ENCODE results near the gene ABCA13.
A peak's percentile ranks its signal among the peaks of the same experiment; 100 is the strongest.

ABCA13 gene

GRCh38 chr7:48250441-48250951, 79.2 kb downstream of the ABCA13 start:
- no peak for DNase-seq

GRCh38 chr7:48251766-48252165, 80.5 kb downstream of the ABCA13 start:
- no peak for DNase-seq

- DNase-seq, result no peak
Observed at GRCh38 chr7:48252995-48253394, 81.7 kb downstream of the ABCA13 start.

- DNase-seq, result no peak
Observed at GRCh38 chr7:48255046-48255445, 83.8 kb downstream of the ABCA13 start.

- no peak for DNase-seq
Observed at GRCh38 chr7:48259463-48260280, 88.4 kb downstream of the ABCA13 start.

GRCh38 chr7:48261696-48262095, 90.4 kb downstream of the ABCA13 start:
- no peak for DNase-seq

- no peak for DNase-seq
Observed at GRCh38 chr7:48262606-48263310, 91.5 kb downstream of the ABCA13 start.

GRCh38 chr7:48263311-48263650, 92.0 kb downstream of the ABCA13 start:
- no peak for DNase-seq

GRCh38 chr7:48269066-48269465, 97.8 kb downstream of the ABCA13 start:
- DNase-seq, result no peak

GRCh38 chr7:48274662-48275061, 103.4 kb downstream of the ABCA13 start:
- DNase-seq, result no peak

GRCh38 chr7:48279420-48279819, 108.2 kb downstream of the ABCA13 start:
- DNase-seq, result no peak

- no peak for DNase-seq
Observed at GRCh38 chr7:48280100-48280499, 108.8 kb downstream of the ABCA13 start.

- no peak for DNase-seq
Observed at GRCh38 chr7:48285373-48285772, 114.1 kb downstream of the ABCA13 start.

GRCh38 chr7:48286836-48287235, 115.6 kb downstream of the ABCA13 start:
- no peak for DNase-seq

- no peak for DNase-seq
Observed at GRCh38 chr7:48289656-48290055, 118.4 kb downstream of the ABCA13 start.

- no peak for DNase-seq
Observed at GRCh38 chr7:48292949-48293348, 121.7 kb downstream of the ABCA13 start.

- no peak for DNase-seq
Observed at GRCh38 chr7:48295296-48295971, 124.2 kb downstream of the ABCA13 start.

GRCh38 chr7:48296966-48297365, 125.7 kb downstream of the ABCA13 start:
- DNase-seq, result no peak

GRCh38 chr7:48298779-48299178, 127.5 kb downstream of the ABCA13 start:
- DNase-seq, result no peak

GRCh38 chr7:48299580-48300169, 128.4 kb downstream of the ABCA13 start:
- DNase-seq, result peak; percentile 83

GRCh38 chr7:48300301-48300700, 129.0 kb downstream of the ABCA13 start:
- DNase-seq, result no peak

- DNase-seq, result no peak
Observed at GRCh38 chr7:48301201-48301600, 129.9 kb downstream of the ABCA13 start.

GRCh38 chr7:48304641-48305040, 133.4 kb downstream of the ABCA13 start:
- DNase-seq, result no peak

Measured in DMS53 (cell line).